Astrocyte (in vitro differentiated cells and primary cell): Measurements from ENCODE around the gene SOAT2.

ENCODE experiments used
- EZH2 ChIP-seq: IDR thresholded peaks from 2 replicates; pipeline ENCODE4 v1.6.1; 2012; ENCODE audit warnings: mild to moderate bottlenecking, low read length, inconsistent platforms; ENCODE audit not compliant: insufficient read depth
- TF ChIP-seq, protein P1 (sequence below): IDR thresholded peaks from 2 replicates; pipeline ENCODE4 v1.5.1; 2011; ENCODE audit warnings: low read depth, mild to moderate bottlenecking, inconsistent platforms, low read length, moderate library complexity; ENCODE audit not compliant: insufficient read depth

DNA sequence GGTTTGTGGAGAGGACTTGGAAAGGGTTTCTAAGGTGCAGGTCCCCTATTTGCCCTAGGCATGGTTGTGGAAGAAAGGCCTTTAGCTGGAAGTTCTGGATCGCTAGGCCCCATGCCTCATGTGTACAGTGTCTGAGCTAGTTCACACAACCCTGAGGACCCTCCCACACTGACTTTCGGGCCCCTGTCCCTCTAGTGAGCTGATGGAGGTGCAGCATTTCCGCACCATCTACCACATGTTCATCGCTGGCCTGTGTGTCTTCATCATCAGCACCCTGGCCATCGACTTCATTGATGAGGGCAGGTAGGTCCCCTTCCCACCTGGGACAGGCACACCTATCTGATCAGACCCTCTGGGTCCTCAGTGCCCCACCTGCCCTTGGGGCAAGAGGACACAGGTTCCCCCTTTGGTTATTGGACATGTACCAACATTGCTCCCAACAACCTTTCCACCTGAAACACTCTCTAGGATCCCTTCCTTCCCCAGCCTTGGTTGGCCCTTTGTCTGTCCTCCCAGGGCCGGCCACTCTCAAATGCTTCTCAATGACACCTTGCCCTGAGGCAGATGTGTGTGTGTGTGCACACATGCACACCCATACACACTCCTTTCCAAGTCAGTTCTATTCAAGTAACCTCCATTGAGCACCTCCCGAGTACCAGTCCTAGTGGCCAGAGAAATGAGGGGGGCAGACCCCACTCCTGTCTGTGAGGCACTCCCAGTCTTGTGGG lies 2.6 kb downstream of the SOAT2 start:
- TF ChIP-seq, protein P1, sequence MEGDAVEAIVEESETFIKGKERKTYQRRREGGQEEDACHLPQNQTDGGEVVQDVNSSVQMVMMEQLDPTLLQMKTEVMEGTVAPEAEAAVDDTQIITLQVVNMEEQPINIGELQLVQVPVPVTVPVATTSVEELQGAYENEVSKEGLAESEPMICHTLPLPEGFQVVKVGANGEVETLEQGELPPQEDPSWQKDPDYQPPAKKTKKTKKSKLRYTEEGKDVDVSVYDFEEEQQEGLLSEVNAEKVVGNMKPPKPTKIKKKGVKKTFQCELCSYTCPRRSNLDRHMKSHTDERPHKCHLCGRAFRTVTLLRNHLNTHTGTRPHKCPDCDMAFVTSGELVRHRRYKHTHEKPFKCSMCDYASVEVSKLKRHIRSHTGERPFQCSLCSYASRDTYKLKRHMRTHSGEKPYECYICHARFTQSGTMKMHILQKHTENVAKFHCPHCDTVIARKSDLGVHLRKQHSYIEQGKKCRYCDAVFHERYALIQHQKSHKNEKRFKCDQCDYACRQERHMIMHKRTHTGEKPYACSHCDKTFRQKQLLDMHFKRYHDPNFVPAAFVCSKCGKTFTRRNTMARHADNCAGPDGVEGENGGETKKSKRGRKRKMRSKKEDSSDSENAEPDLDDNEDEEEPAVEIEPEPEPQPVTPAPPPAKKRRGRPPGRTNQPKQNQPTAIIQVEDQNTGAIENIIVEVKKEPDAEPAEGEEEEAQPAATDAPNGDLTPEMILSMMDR = no peak
- TF ChIP-seq EZH2 = no peak
